ENCODE results near the gene RAP1A. TPM values are rescaled to one million over a fixed set of nuclear protein-coding genes. Genes with fewer than 3 reads are reported as not detected.
A peak's percentile ranks its signal among the peaks of the same experiment; 100 is the strongest.

Gene RAP1A
- total RNA-seq, 1 experiment from 2014 or later = 33.2 TPM

GRCh38 chr1:111735321-111735720, 115.7 kb downstream of the RAP1A start:
- H3K27me3 Mint-ChIP-seq (ENCODE audit: unreplicated experiment) = peaks cover 49% of the 10 kb centered on the region
- no peaks in the 10 kb centered on the region for H3K9me3 Mint-ChIP-seq (ENCODE audit: low read depth, unreplicated experiment)
- H3K27ac Mint-ChIP-seq (ENCODE audit: unreplicated experiment) = no peak overlapping the region
- intact Hi-C loops (cut with micrococcal nuclease; ENCODE audit: unreplicated experiment) = no loop called here
- no TSS peak for BruUV-seq (replicated peaks)
- CTCF ChIA-PET = no interaction called here
- no peak for TF ChIP-seq CTCF (IDR thresholded peaks at IDR 0.05; ENCODE audit: unreplicated experiment)
- DNase-seq = no peak
- H3K4me3 Mint-ChIP-seq (ENCODE audit: low read depth, unreplicated experiment) = no peak overlapping the region
- peaks cover 24% of the 10 kb centered on the region for H3K4me1 Mint-ChIP-seq (ENCODE audit: low read depth, unreplicated experiment)
- H3K36me3 Mint-ChIP-seq (ENCODE audit: insufficient read depth, unreplicated experiment) = peaks cover 27% of the 10 kb centered on the region

GRCh38 chr1:111735858-111736544, 116.4 kb downstream of the RAP1A start:
- TF ChIP-seq CTCF (IDR thresholded peaks at IDR 0.05; ENCODE audit: unreplicated experiment) = no peak
- intact Hi-C loops (cut with micrococcal nuclease; ENCODE audit: unreplicated experiment) = no loop called here
- no TSS peak for BruUV-seq (replicated peaks)
- H3K27ac Mint-ChIP-seq (ENCODE audit: unreplicated experiment) = no peak overlapping the region
- H3K36me3 Mint-ChIP-seq (ENCODE audit: insufficient read depth, unreplicated experiment) = peaks cover 27% of the 10 kb centered on the region
- no peaks in the 10 kb centered on the region for H3K9me3 Mint-ChIP-seq (ENCODE audit: low read depth, unreplicated experiment)
- H3K4me3 Mint-ChIP-seq (ENCODE audit: low read depth, unreplicated experiment) = no peak overlapping the region
- H3K27me3 Mint-ChIP-seq (ENCODE audit: unreplicated experiment) = peaks cover 56% of the 10 kb centered on the region
- CTCF ChIA-PET = no interaction called here
- DNase-seq = no peak
- peaks cover 24% of the 10 kb centered on the region for H3K4me1 Mint-ChIP-seq (ENCODE audit: low read depth, unreplicated experiment)

GRCh38 chr1:111736548-111737215, 117.1 kb downstream of the RAP1A start:
- no peak overlapping the region for H3K27ac Mint-ChIP-seq (ENCODE audit: unreplicated experiment)
- H3K36me3 Mint-ChIP-seq (ENCODE audit: insufficient read depth, unreplicated experiment) = peaks cover 27% of the 10 kb centered on the region
- H3K4me1 Mint-ChIP-seq (ENCODE audit: low read depth, unreplicated experiment) = peaks cover 24% of the 10 kb centered on the region
- no TSS peak for BruUV-seq (replicated peaks)
- no peak for DNase-seq
- no peaks in the 10 kb centered on the region for H3K9me3 Mint-ChIP-seq (ENCODE audit: low read depth, unreplicated experiment)
- no peak overlapping the region for H3K4me3 Mint-ChIP-seq (ENCODE audit: low read depth, unreplicated experiment)
- no peak for TF ChIP-seq CTCF (IDR thresholded peaks at IDR 0.05; ENCODE audit: unreplicated experiment)
- peaks cover 62% of the 10 kb centered on the region for H3K27me3 Mint-ChIP-seq (ENCODE audit: unreplicated experiment)
- intact Hi-C loops (cut with micrococcal nuclease; ENCODE audit: unreplicated experiment) = no loop called here
- CTCF ChIA-PET = no interaction called here

GRCh38 chr1:111737216-111738132, 117.9 kb downstream of the RAP1A start:
- CTCF ChIA-PET = no interaction called here
- H3K4me1 Mint-ChIP-seq (ENCODE audit: low read depth, unreplicated experiment) = peaks cover 24% of the 10 kb centered on the region
- no peak for DNase-seq
- no peaks in the 10 kb centered on the region for H3K9me3 Mint-ChIP-seq (ENCODE audit: low read depth, unreplicated experiment)
- BruUV-seq (replicated peaks) = no TSS peak
- H3K36me3 Mint-ChIP-seq (ENCODE audit: insufficient read depth, unreplicated experiment) = peaks cover 27% of the 10 kb centered on the region
- intact Hi-C loops (cut with micrococcal nuclease; ENCODE audit: unreplicated experiment) = no loop called here
- no peak overlapping the region for H3K27ac Mint-ChIP-seq (ENCODE audit: unreplicated experiment)
- H3K27me3 Mint-ChIP-seq (ENCODE audit: unreplicated experiment) = peaks cover 64% of the 10 kb centered on the region
- no peak for TF ChIP-seq CTCF (IDR thresholded peaks at IDR 0.05; ENCODE audit: unreplicated experiment)
- peak overlapping the region; percentile 86 for H3K4me3 Mint-ChIP-seq (ENCODE audit: low read depth, unreplicated experiment)
